GM19438 (cell line): Measurements from ENCODE around the gene PMP22.
A peak's percentile ranks its signal among the peaks of the same experiment; 100 is the strongest.

Experiments
- ATAC-seq: cut with Tn5 transposase; IDR thresholded peaks from one replicate; pipeline ENCODE4 v1.9.1; 2021; ENCODE audit warnings: low read depth; ENCODE audit not compliant: unreplicated experiment

The PMP22 gene

GRCh38 chr17:15278380-15278779, 13.3 kb upstream of the PMP22 start:
- ATAC-seq: no peak

- ATAC-seq: no peak
Measured at GRCh38 chr17:15274017-15274416, 8.9 kb upstream of the PMP22 start.

- ATAC-seq: no peak
Measured at GRCh38 chr17:15273141-15273793, 8.1 kb upstream of the PMP22 start.

GRCh38 chr17:15271741-15272140, 6.6 kb upstream of the PMP22 start:
- ATAC-seq: no peak

GRCh38 chr17:15270628-15271381, 5.7 kb upstream of the PMP22 start:
- no peak for ATAC-seq

- no peak for ATAC-seq
Measured at GRCh38 chr17:15269780-15270089, 4.6 kb upstream of the PMP22 start.

- ATAC-seq: no peak
Measured at GRCh38 chr17:15269087-15269779, 4.1 kb upstream of the PMP22 start.

GRCh38 chr17:15268461-15268860, 3.3 kb upstream of the PMP22 start:
- ATAC-seq: no peak

GRCh38 chr17:15267996-15268395, 2.9 kb upstream of the PMP22 start:
- no peak for ATAC-seq

- ATAC-seq: no peak
Measured at GRCh38 chr17:15266325-15267125, 1.4 kb upstream of the PMP22 start.

- no peak for ATAC-seq
Measured at GRCh38 chr17:15264542-15264941, 584 bp downstream of the PMP22 start.

GRCh38 chr17:15263680-15264079, 1.4 kb downstream of the PMP22 start:
- no peak for ATAC-seq

GRCh38 chr17:15263206-15263579, 1.9 kb downstream of the PMP22 start:
- ATAC-seq: no peak

- ATAC-seq: no peak
Measured at GRCh38 chr17:15262291-15263205, 2.6 kb downstream of the PMP22 start.

- no peak for ATAC-seq
Measured at GRCh38 chr17:15261802-15262290, 3.3 kb downstream of the PMP22 start.

GRCh38 chr17:15261258-15261801, 3.8 kb downstream of the PMP22 start:
- ATAC-seq: no peak

- ATAC-seq: peak; percentile 49
Measured at GRCh38 chr17:15260376-15261257, 4.5 kb downstream of the PMP22 start.

GRCh38 chr17:15257796-15258512, 7.2 kb downstream of the PMP22 start:
- no peak for ATAC-seq
